AG10803 (cell line): ENCODE data around the gene GRK2.

Experiments
- DNase-seq: peaks from one replicate; pipeline ENCODE4 v3.0.0; 2010; ENCODE audit warnings: low read depth
- H3K4me3 ChIP-seq: 2 replicates; pipeline ENCODE4 v1.5.1; 2011; ENCODE audit warnings: mild to moderate bottlenecking, low read length, control low read depth
- TF ChIP-seq, protein P1 (sequence below): conservative IDR thresholded peaks from 2 replicates; pipeline ENCODE4 v1.5.1; 2011; ENCODE audit warnings: mild to moderate bottlenecking, low read length, control low read depth, inconsistent platforms

The GRK2 gene

DNA sequence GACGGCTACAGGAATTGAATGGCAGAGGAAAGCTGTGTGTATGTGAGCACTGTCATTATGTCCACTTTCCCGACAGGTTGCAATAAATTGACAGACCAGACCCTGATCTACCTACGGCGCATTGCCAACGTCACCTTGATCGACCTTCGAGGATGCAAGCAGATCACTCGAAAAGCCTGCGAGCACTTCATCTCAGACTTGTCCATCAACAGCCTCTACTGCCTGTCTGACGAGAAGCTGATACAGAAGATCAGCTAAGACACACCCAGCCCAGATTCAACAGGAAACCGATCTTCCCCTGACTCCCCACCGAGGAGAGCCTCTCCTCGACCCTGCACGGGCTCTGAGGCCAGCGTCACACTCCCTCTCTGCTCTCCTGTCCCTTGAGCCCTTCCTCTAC, 11.5 kb upstream of the GRK2 start:
- no peak overlapping the region for H3K4me3 ChIP-seq
- no peak for DNase-seq
- TF ChIP-seq, protein P1, sequence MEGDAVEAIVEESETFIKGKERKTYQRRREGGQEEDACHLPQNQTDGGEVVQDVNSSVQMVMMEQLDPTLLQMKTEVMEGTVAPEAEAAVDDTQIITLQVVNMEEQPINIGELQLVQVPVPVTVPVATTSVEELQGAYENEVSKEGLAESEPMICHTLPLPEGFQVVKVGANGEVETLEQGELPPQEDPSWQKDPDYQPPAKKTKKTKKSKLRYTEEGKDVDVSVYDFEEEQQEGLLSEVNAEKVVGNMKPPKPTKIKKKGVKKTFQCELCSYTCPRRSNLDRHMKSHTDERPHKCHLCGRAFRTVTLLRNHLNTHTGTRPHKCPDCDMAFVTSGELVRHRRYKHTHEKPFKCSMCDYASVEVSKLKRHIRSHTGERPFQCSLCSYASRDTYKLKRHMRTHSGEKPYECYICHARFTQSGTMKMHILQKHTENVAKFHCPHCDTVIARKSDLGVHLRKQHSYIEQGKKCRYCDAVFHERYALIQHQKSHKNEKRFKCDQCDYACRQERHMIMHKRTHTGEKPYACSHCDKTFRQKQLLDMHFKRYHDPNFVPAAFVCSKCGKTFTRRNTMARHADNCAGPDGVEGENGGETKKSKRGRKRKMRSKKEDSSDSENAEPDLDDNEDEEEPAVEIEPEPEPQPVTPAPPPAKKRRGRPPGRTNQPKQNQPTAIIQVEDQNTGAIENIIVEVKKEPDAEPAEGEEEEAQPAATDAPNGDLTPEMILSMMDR: no peak

- H3K4me3 ChIP-seq: no peak overlapping the region
- no peak for DNase-seq
- TF ChIP-seq, protein P1: no peak
Measured at GRCh38 chr11:67255353-67255752, 10.9 kb upstream of the GRK2 start.

- TF ChIP-seq, protein P1: no peak
- DNase-seq: no peak
Measured at GRCh38 chr11:67255864-67256263, 10.4 kb upstream of the GRK2 start.

DNA sequence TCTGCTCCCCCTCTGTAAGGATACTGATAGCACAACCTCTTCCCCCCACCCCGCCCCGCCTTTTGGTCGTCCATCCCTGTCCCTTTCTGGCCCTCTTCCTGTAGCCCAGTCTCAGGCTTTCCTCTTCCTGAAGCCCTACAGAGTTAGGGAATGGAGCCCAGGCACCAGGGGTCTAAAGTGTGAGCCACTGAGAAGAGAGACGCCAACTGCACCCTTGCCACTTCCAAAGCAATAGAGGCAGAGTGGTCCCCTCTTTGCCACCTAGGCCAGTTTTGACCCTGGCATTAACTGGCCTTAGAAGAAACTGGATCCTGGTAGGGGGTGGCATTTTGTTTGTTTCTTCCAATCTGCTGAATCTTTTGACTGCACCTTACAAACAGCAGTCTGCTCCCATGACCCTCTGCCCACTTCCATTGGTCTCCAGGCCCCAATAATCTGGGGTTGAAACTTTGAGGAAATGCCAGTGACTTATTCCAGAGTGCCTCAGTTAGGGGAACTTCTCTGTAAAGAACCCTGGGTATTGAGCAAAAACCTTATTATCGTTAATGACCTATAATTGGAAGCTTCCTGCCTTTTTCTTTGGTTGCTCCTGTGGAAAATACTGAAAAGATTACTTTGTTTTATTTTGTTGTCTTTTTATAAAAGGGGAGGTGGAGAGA, 9.7 kb upstream of the GRK2 start:
- DNase-seq: no peak
- TF ChIP-seq, protein P1: no peak

More at GRCh38 chr11:67255864-67256263, 10.4 kb upstream of the GRK2 start:
- H3K4me3 ChIP-seq: no peak overlapping the region

GRCh38 chr11:67260406-67260805, 5.9 kb upstream of the GRK2 start:
- no peak overlapping the region for H3K4me3 ChIP-seq
- no peak for DNase-seq
- TF ChIP-seq, protein P1: no peak

More for the DNA sequence above, 9.7 kb upstream of the GRK2 start:
- H3K4me3 ChIP-seq: no peak overlapping the region

- H3K4me3 ChIP-seq: peak overlapping the region; percentile 56
- DNase-seq: peak; percentile 52
Measured at GRCh38 chr11:67260885-67261639, 5.2 kb upstream of the GRK2 start.

DNA sequence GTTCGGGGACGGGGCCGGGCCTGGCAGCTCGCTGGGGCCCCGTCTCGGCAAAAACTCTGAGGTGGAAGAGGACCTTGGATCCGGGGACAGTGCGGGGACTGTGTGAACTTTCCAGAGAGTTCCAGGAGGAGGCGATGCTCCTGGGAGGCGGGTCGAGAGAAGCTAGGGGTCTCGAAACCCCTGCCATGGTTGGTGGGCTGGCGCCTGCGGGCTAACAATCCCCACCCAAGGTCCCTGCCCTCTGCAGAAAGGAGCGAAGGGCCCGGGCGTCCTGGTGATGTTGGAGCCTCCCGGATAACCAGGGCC, 4.7 kb upstream of the GRK2 start:
- TF ChIP-seq, protein P1: peak; percentile 34
- H3K4me3 ChIP-seq: peak overlapping the region; percentile 30
- DNase-seq: no peak
